Measurements from ENCODE around the gene GDF9.

The GDF9 gene

DNA sequence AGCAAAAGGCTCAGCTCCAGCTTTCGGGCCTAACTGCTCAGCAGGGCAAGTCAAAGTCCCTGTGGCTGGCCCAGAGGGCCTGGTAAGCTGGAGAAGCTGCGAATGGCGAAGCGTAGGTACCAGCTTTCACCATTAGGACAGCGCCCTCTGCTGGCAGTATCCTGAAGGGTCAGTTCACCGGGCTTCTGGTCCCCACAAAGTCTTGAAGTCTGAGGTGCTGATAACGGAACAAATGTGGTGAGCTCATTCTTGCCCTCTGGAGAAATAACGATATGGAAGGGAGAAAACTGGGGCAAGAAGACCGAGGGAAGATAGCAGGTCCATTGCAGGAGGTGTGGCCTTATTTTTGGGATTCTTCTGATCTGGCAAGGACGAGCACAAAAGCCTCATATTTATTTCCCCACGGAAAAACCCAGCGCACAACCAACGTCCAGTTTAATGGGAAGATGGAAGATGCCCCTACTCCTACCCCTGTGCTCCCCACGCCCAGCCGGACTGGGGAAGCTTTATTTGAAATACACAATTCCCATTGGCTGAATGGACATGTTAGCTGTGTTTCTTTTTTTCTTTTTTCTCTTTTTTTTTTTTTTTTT lies 46.0 kb downstream of the GDF9 start:
- Histone ChIP-seq H3K27ac (no peak overlapping the region), H3K36me3 (replicated peaks) (no peaks in the 10 kb centered on the region), H3K27me3 (replicated peaks) (no peaks in the 10 kb centered on the region), H3K4me3 (ENCODE audit: low read depth, low read length) (no peak overlapping the region)
- in situ Hi-C loops (cut with HindIII; ENCODE audit: low pct_ligation_motif_present, low sequenced_read_pairs): no loop called here
- DNase-seq: peak; percentile 92
- TF ChIP-seq, protein P1, sequence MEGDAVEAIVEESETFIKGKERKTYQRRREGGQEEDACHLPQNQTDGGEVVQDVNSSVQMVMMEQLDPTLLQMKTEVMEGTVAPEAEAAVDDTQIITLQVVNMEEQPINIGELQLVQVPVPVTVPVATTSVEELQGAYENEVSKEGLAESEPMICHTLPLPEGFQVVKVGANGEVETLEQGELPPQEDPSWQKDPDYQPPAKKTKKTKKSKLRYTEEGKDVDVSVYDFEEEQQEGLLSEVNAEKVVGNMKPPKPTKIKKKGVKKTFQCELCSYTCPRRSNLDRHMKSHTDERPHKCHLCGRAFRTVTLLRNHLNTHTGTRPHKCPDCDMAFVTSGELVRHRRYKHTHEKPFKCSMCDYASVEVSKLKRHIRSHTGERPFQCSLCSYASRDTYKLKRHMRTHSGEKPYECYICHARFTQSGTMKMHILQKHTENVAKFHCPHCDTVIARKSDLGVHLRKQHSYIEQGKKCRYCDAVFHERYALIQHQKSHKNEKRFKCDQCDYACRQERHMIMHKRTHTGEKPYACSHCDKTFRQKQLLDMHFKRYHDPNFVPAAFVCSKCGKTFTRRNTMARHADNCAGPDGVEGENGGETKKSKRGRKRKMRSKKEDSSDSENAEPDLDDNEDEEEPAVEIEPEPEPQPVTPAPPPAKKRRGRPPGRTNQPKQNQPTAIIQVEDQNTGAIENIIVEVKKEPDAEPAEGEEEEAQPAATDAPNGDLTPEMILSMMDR (IDR thresholded peaks at IDR 0.05; ENCODE audit: low read depth, low read length, missing control alignments): peak; percentile 90

GRCh38 chr5:132819468-132819867 lies 46.8 kb downstream of the GDF9 start:
- DNase-seq: no peak
- Histone ChIP-seq H3K36me3 (replicated peaks) (no peaks in the 10 kb centered on the region), H3K27ac (no peak overlapping the region), H3K27me3 (replicated peaks) (no peaks in the 10 kb centered on the region), H3K4me3 (ENCODE audit: low read depth, low read length) (peak overlapping the region; percentile 33)
- TF ChIP-seq, protein P1 (IDR thresholded peaks at IDR 0.05; ENCODE audit: low read depth, low read length, missing control alignments): no peak
- in situ Hi-C loops (cut with HindIII; ENCODE audit: low pct_ligation_motif_present, low sequenced_read_pairs): no loop called here

DNA sequence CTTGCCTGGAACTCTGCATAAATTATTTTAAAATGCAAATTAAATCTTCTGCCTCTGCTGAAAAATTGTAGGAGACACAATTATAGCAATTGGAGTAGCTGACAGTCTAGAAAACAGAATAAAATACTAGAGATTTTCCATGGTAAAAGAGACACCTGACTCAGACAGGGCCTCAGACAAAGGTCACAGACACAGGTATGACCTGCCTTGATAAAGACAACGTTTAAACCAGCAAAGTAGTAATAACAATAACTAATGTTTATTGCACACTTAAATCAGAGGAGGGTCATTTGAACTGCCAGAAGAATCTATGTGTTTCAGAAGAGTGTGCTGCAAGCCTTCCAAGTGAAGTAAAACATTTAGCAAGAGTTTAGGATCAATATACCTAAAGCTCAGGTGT lies 49.3 kb downstream of the GDF9 start:
- Histone ChIP-seq H3K27me3 (replicated peaks) (peaks cover 14% of the 10 kb centered on the region), H3K27ac (no peak overlapping the region), H3K36me3 (replicated peaks) (no peaks in the 10 kb centered on the region), H3K4me3 (ENCODE audit: low read depth, low read length) (no peak overlapping the region)
- in situ Hi-C loops (cut with HindIII; ENCODE audit: low pct_ligation_motif_present, low sequenced_read_pairs): no loop called here
- no peak for DNase-seq
- TF ChIP-seq, protein P1 (IDR thresholded peaks at IDR 0.05; ENCODE audit: low read depth, low read length, missing control alignments): no peak

- Histone ChIP-seq H3K27me3 (replicated peaks) (peaks cover 19% of the 10 kb centered on the region), H3K36me3 (replicated peaks) (no peaks in the 10 kb centered on the region), H3K4me3 (ENCODE audit: low read depth, low read length) (no peak overlapping the region), H3K27ac (no peak overlapping the region)
- TF ChIP-seq, protein P1 (IDR thresholded peaks at IDR 0.05; ENCODE audit: low read depth, low read length, missing control alignments): no peak
- in situ Hi-C loops (cut with HindIII; ENCODE audit: low pct_ligation_motif_present, low sequenced_read_pairs): no loop called here
- DNase-seq: no peak
Observed at GRCh38 chr5:132816554-132816953, 49.7 kb downstream of the GDF9 start.

- TF ChIP-seq, protein P1 (IDR thresholded peaks at IDR 0.05; ENCODE audit: low read depth, low read length, missing control alignments): no peak
- Histone ChIP-seq H3K27ac (no peak overlapping the region), H3K36me3 (replicated peaks) (no peaks in the 10 kb centered on the region), H3K4me3 (ENCODE audit: low read depth, low read length) (no peak overlapping the region), H3K27me3 (replicated peaks) (peaks cover 19% of the 10 kb centered on the region)
- DNase-seq: no peak
- in situ Hi-C loops (cut with HindIII; ENCODE audit: low pct_ligation_motif_present, low sequenced_read_pairs): no loop called here
Observed at GRCh38 chr5:132816083-132816482, 50.2 kb downstream of the GDF9 start.

- DNase-seq: no peak
- in situ Hi-C loops (cut with HindIII; ENCODE audit: low pct_ligation_motif_present, low sequenced_read_pairs): no loop called here
- Histone ChIP-seq H3K27ac (no peak overlapping the region), H3K27me3 (replicated peaks) (peaks cover 19% of the 10 kb centered on the region), H3K36me3 (replicated peaks) (no peaks in the 10 kb centered on the region), H3K4me3 (ENCODE audit: low read depth, low read length) (no peak overlapping the region)
- TF ChIP-seq, protein P1 (IDR thresholded peaks at IDR 0.05; ENCODE audit: low read depth, low read length, missing control alignments): no peak
Observed at GRCh38 chr5:132815454-132815853, 50.8 kb downstream of the GDF9 start.
